ENCODE data around the gene SKP1. TPM values are rescaled to one million over a fixed set of nuclear protein-coding genes. Genes with fewer than 3 reads are reported as not detected.
A peak's percentile ranks its signal among the peaks of the same experiment; 100 is the strongest.

SKP1 gene
- total RNA-seq, 2 donors from 2014 or later = 284 to 339 TPM

- ATAC-seq (no peak), DNase-seq (no peak)
- Mint-ChIP-seq H3K4me1 (peaks cover 45% of the 10 kb centered on the region), H3K4me3 (peak overlapping the region; percentile 55), H3K27ac (peak overlapping the region; percentile 100), H3K27me3 (no peaks in the 10 kb centered on the region), H3K36me3 (ENCODE audit: low read depth) (peaks cover 17% of the 10 kb centered on the region)
- H3K9me3 ChIP-seq (ENCODE audit: control insufficient read depth, low read length, poor library complexity, severe bottlenecking) = no peaks in the 10 kb centered on the region
Measured at GRCh38 chr5:134143944-134144941, 32.5 kb downstream of the SKP1 start.

- H3K36me3 Mint-ChIP-seq (ENCODE audit: low read depth) = peaks cover 17% of the 10 kb centered on the region
- peaks cover 46% of the 10 kb centered on the region for H3K4me1 Mint-ChIP-seq
- DNase-seq (no peak), ATAC-seq (no peak)
- peak overlapping the region; percentile 12 for H3K4me3 Mint-ChIP-seq
- no peaks in the 10 kb centered on the region for H3K9me3 ChIP-seq (ENCODE audit: control insufficient read depth, low read length, poor library complexity, severe bottlenecking)
- H3K27me3 Mint-ChIP-seq = no peaks in the 10 kb centered on the region
- peak overlapping the region; percentile 100 for H3K27ac Mint-ChIP-seq
Measured at GRCh38 chr5:134143431-134143830, 33.3 kb downstream of the SKP1 start.

- peak overlapping the region; percentile 100 for H3K27ac Mint-ChIP-seq
- ATAC-seq (no peak), DNase-seq (no peak)
- H3K27me3 Mint-ChIP-seq = no peaks in the 10 kb centered on the region
- H3K36me3 Mint-ChIP-seq (ENCODE audit: low read depth) = peaks cover 17% of the 10 kb centered on the region
- H3K9me3 ChIP-seq (ENCODE audit: control insufficient read depth, low read length, poor library complexity, severe bottlenecking) = no peaks in the 10 kb centered on the region
- peaks cover 44% of the 10 kb centered on the region for H3K4me1 Mint-ChIP-seq
- H3K4me3 Mint-ChIP-seq = peak overlapping the region; percentile 59
Measured at GRCh38 chr5:134142806-134143205, 33.9 kb downstream of the SKP1 start.

GRCh38 chr5:134142052-134142451 is 34.7 kb downstream of the SKP1 start:
- ATAC-seq (no peak), DNase-seq (no peak)
- Mint-ChIP-seq H3K4me3 (peak overlapping the region; percentile 76), H3K27me3 (no peaks in the 10 kb centered on the region), H3K27ac (peak overlapping the region; percentile 100), H3K4me1 (peaks cover 41% of the 10 kb centered on the region), H3K36me3 (ENCODE audit: low read depth) (peaks cover 16% of the 10 kb centered on the region)
- H3K9me3 ChIP-seq (ENCODE audit: control insufficient read depth, low read length, poor library complexity, severe bottlenecking) = no peaks in the 10 kb centered on the region

- H3K36me3 Mint-ChIP-seq (ENCODE audit: low read depth) = peaks cover 16% of the 10 kb centered on the region
- peak overlapping the region; percentile 100 for H3K27ac Mint-ChIP-seq
- no peak for ATAC-seq
- H3K4me1 Mint-ChIP-seq = peaks cover 46% of the 10 kb centered on the region
- no peaks in the 10 kb centered on the region for H3K27me3 Mint-ChIP-seq
- H3K9me3 ChIP-seq (ENCODE audit: control insufficient read depth, low read length, poor library complexity, severe bottlenecking) = no peaks in the 10 kb centered on the region
- peak overlapping the region; percentile 76 for H3K4me3 Mint-ChIP-seq
- DNase-seq = no peak
Measured at GRCh38 chr5:134141331-134142050, 35.3 kb downstream of the SKP1 start.

- no peaks in the 10 kb centered on the region for H3K9me3 ChIP-seq (ENCODE audit: control insufficient read depth, low read length, poor library complexity, severe bottlenecking)
- Mint-ChIP-seq H3K36me3 (ENCODE audit: low read depth) (peaks cover 19% of the 10 kb centered on the region), H3K27ac (peak overlapping the region; percentile 100), H3K4me1 (peaks cover 49% of the 10 kb centered on the region), H3K4me3 (peak overlapping the region; percentile 80), H3K27me3 (no peaks in the 10 kb centered on the region)
- DNase-seq (peak in 1 of 3 donors; percentile 51), ATAC-seq (peak; percentile 49)
Measured at GRCh38 chr5:134140530-134141201, 36.1 kb downstream of the SKP1 start.

- DNase-seq (peak in 1 of 3 donors; percentile 3), ATAC-seq (no peak)
- peaks cover 25% of the 10 kb centered on the region for H3K36me3 Mint-ChIP-seq (ENCODE audit: low read depth)
- peaks cover 52% of the 10 kb centered on the region for H3K4me1 Mint-ChIP-seq
- no peak overlapping the region for H3K4me3 Mint-ChIP-seq
- H3K27me3 Mint-ChIP-seq = no peaks in the 10 kb centered on the region
- H3K9me3 ChIP-seq (ENCODE audit: control insufficient read depth, low read length, poor library complexity, severe bottlenecking) = no peaks in the 10 kb centered on the region
- peak overlapping the region; percentile 100 for H3K27ac Mint-ChIP-seq
Measured at GRCh38 chr5:134139891-134140469, 36.8 kb downstream of the SKP1 start.

- Mint-ChIP-seq H3K4me1 (peaks cover 52% of the 10 kb centered on the region), H3K4me3 (no peak overlapping the region), H3K27me3 (no peaks in the 10 kb centered on the region), H3K27ac (peak overlapping the region; percentile 100), H3K36me3 (ENCODE audit: low read depth) (peaks cover 23% of the 10 kb centered on the region)
- DNase-seq = peak in 1 of 3 donors; percentile 3
- no peaks in the 10 kb centered on the region for H3K9me3 ChIP-seq (ENCODE audit: control insufficient read depth, low read length, poor library complexity, severe bottlenecking)
- no peak for ATAC-seq
Measured at GRCh38 chr5:134139377-134139851, 37.3 kb downstream of the SKP1 start.

GRCh38 chr5:134138416-134139376 is 38.1 kb downstream of the SKP1 start:
- Mint-ChIP-seq H3K36me3 (ENCODE audit: low read depth) (peaks cover 22% of the 10 kb centered on the region), H3K27ac (peak overlapping the region; percentile 100), H3K4me3 (peak overlapping the region; percentile 91), H3K27me3 (no peaks in the 10 kb centered on the region), H3K4me1 (peaks cover 50% of the 10 kb centered on the region)
- H3K9me3 ChIP-seq (ENCODE audit: control insufficient read depth, low read length, poor library complexity, severe bottlenecking) = no peaks in the 10 kb centered on the region
- peak; percentile 10 for ATAC-seq
- DNase-seq = peak in 1 of 3 donors; percentile 4

GRCh38 chr5:134136771-134137170 is 40.0 kb downstream of the SKP1 start:
- no peaks in the 10 kb centered on the region for H3K9me3 ChIP-seq (ENCODE audit: control insufficient read depth, low read length, poor library complexity, severe bottlenecking)
- peak in 1 of 3 donors; percentile 3 for DNase-seq
- peak overlapping the region; percentile 100 for H3K27ac Mint-ChIP-seq
- H3K4me3 Mint-ChIP-seq = peak overlapping the region; percentile 91
- H3K27me3 Mint-ChIP-seq = no peaks in the 10 kb centered on the region
- ATAC-seq = no peak
- H3K36me3 Mint-ChIP-seq (ENCODE audit: low read depth) = peaks cover 25% of the 10 kb centered on the region
- H3K4me1 Mint-ChIP-seq = peaks cover 65% of the 10 kb centered on the region

GRCh38 chr5:134136221-134136631 is 40.5 kb downstream of the SKP1 start:
- H3K36me3 Mint-ChIP-seq (ENCODE audit: low read depth) = peaks cover 20% of the 10 kb centered on the region
- DNase-seq = peak in 2 of 3 donors; percentile 2 to 8
- H3K27me3 Mint-ChIP-seq = no peaks in the 10 kb centered on the region
- no peaks in the 10 kb centered on the region for H3K9me3 ChIP-seq (ENCODE audit: control insufficient read depth, low read length, poor library complexity, severe bottlenecking)
- H3K4me3 Mint-ChIP-seq = peak overlapping the region; percentile 91
- H3K4me1 Mint-ChIP-seq = peaks cover 64% of the 10 kb centered on the region
- ATAC-seq = no peak
- peak overlapping the region; percentile 100 for H3K27ac Mint-ChIP-seq
